Type B pancreatic cell (in vitro differentiated cells): Measurements from ENCODE around the gene SULT4A1. TPM values are rescaled to one million over a fixed set of nuclear protein-coding genes. Genes with fewer than 3 reads are reported as not detected.
A peak's percentile ranks its signal among the peaks of the same experiment; 100 is the strongest.

Experiments
- DNase-seq: peaks from one replicate; pipeline ENCODE4 v3.0.0; 2021; ENCODE audit warnings: mixed read lengths; ENCODE audit not compliant: unreplicated experiment; ENCODE audit errors: extremely low spot score
- H3K27ac Mint-ChIP-seq: 2 replicates; pipeline ENCODE4 v1.8.0; 2021; ENCODE audit warnings: mild to moderate bottlenecking, mixed read lengths
- H3K27me3 Mint-ChIP-seq: 2 replicates; pipeline ENCODE4 v1.8.0; 2021; ENCODE audit warnings: mixed read lengths
- H3K36me3 Mint-ChIP-seq: 2 replicates; pipeline ENCODE4 v1.8.0; 2021; ENCODE audit warnings: mixed read lengths
- H3K4me1 Mint-ChIP-seq: one replicate; pipeline ENCODE4 v1.8.0; 2021; ENCODE audit warnings: mixed read lengths; ENCODE audit not compliant: unreplicated experiment
- H3K4me3 Mint-ChIP-seq: 2 replicates; pipeline ENCODE4 v1.8.0; 2021; ENCODE audit warnings: mild to moderate bottlenecking, mixed read lengths
- H3K9me3 Mint-ChIP-seq: 2 replicates; pipeline ENCODE4 v1.8.0; 2021; ENCODE audit warnings: mixed read lengths
- CTCF ChIP-seq: fragments of 200-600 bp; sonication (generic); conservative IDR thresholded peaks from 2 replicates; pipeline ENCODE4 v1.5.0; 2021; ENCODE audit warnings: antibody characterized with exemption, mild to moderate bottlenecking
- total RNA-seq: library from RNA; stranded (reverse); gene quantifications from 2 replicates; pipeline ENCODE4 v1.2.1, GENCODE V29; 2021; ENCODE audit warnings: low replicate concordance

SULT4A1 gene
- total RNA-seq, 1 donor from 2014 or later = 10.8 TPM

- H3K4me3 Mint-ChIP-seq = no peak overlapping the region
- H3K36me3 Mint-ChIP-seq = no peaks in the 10 kb centered on the region
Measured at GRCh38 chr22:43838571-43839307, 23.6 kb downstream of the SULT4A1 start.

GRCh38 chr22:43838161-43838560 lies 24.2 kb downstream of the SULT4A1 start:
- H3K27ac Mint-ChIP-seq = peak overlapping the region; percentile 53
- no peaks in the 10 kb centered on the region for H3K9me3 Mint-ChIP-seq
- no peaks in the 10 kb centered on the region for H3K27me3 Mint-ChIP-seq
- no peak for TF ChIP-seq CTCF
- H3K36me3 Mint-ChIP-seq = no peaks in the 10 kb centered on the region
- H3K4me1 Mint-ChIP-seq = no peaks in the 10 kb centered on the region
- no peak for DNase-seq
- no peak overlapping the region for H3K4me3 Mint-ChIP-seq

More at GRCh38 chr22:43838571-43839307, 23.6 kb downstream of the SULT4A1 start:
- peaks cover 3% of the 10 kb centered on the region for H3K4me1 Mint-ChIP-seq
- H3K9me3 Mint-ChIP-seq = no peaks in the 10 kb centered on the region
- H3K27ac Mint-ChIP-seq = peak overlapping the region; percentile 53
- no peaks in the 10 kb centered on the region for H3K27me3 Mint-ChIP-seq
- no peak for DNase-seq
- no peak for TF ChIP-seq CTCF

GRCh38 chr22:43837666-43838065 lies 24.6 kb downstream of the SULT4A1 start:
- no peaks in the 10 kb centered on the region for H3K4me1 Mint-ChIP-seq
- H3K36me3 Mint-ChIP-seq = no peaks in the 10 kb centered on the region
- H3K27ac Mint-ChIP-seq = no peak overlapping the region
- TF ChIP-seq CTCF = no peak
- DNase-seq = no peak
- no peak overlapping the region for H3K4me3 Mint-ChIP-seq
- H3K9me3 Mint-ChIP-seq = no peaks in the 10 kb centered on the region
- H3K27me3 Mint-ChIP-seq = no peaks in the 10 kb centered on the region

GRCh38 chr22:43835736-43836135 lies 26.6 kb downstream of the SULT4A1 start:
- H3K27me3 Mint-ChIP-seq = no peaks in the 10 kb centered on the region
- no peak overlapping the region for H3K27ac Mint-ChIP-seq
- no peak for DNase-seq
- H3K36me3 Mint-ChIP-seq = no peaks in the 10 kb centered on the region
- no peak overlapping the region for H3K4me3 Mint-ChIP-seq
- no peaks in the 10 kb centered on the region for H3K9me3 Mint-ChIP-seq
- TF ChIP-seq CTCF = no peak
- no peaks in the 10 kb centered on the region for H3K4me1 Mint-ChIP-seq

DNA sequence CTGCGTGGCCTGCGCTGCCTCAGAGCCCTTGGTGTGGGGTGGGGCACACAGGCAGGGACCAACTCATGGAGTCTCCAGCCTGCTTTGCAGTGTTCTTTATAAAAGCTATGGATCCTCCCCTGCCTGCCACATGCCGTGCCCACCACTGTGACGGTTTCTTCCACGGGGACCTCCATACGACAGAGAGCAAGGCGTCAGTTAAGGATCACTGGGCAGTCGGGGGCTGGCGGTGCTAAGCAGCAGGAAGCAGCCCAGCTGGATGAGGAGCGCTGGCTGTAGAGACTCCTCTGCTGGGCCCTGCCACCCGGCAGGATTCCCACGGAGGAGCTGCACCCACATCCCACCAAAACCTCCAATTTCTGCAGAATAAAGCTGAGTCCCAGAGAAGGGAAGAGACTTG lies 27.1 kb downstream of the SULT4A1 start:
- no peak for TF ChIP-seq CTCF
- Mint-ChIP-seq H3K27ac (no peak overlapping the region), H3K9me3 (no peaks in the 10 kb centered on the region), H3K4me3 (no peak overlapping the region), H3K27me3 (no peaks in the 10 kb centered on the region), H3K4me1 (peaks cover under 1% of the 10 kb centered on the region), H3K36me3 (no peaks in the 10 kb centered on the region)
- no peak for DNase-seq
